MM.1S (cell line): ENCODE data around the gene DNAJC5.

Experiments used
- CTCF ChIP-seq: fragments of 300-600 bp; sonication (generic); IDR thresholded peaks from 2 replicates; pipeline ENCODE4 v1.5.1; 2016; ENCODE audit warnings: antibody characterized with exemption, low read length, mixed read lengths
- EZH2 ChIP-seq: fragments of 300-600 bp; sonication (generic); optimal IDR thresholded peaks from 2 replicates; pipeline ENCODE3; 2017; ENCODE audit warnings: low read depth, mild to moderate bottlenecking, antibody characterized with exemption, low read length, mixed read lengths
- EZH2phosphoT487 ChIP-seq: fragments of 300-600 bp; sonication (generic); IDR thresholded peaks from 2 replicates; pipeline ENCODE4 v1.6.1; 2018; ENCODE audit warnings: antibody characterized with exemption, low read length

- no peak for TF ChIP-seq CTCF
- no peak for TF ChIP-seq EZH2
- TF ChIP-seq EZH2phosphoT487: no peak
Observed at GRCh38 chr20:63859166-63859699, 35.7 kb upstream of the DNAJC5 start.
